ENCODE measurements around the gene SOCS6. TPM values are rescaled to one million over a fixed set of nuclear protein-coding genes. Genes with fewer than 3 reads are reported as not detected.
A peak's percentile ranks its signal among the peaks of the same experiment; 100 is the strongest.

SOCS6 gene
- total RNA-seq, 6 donors from 2014 or later: 11.0 to 29.2 (median 19.8) TPM

DNA sequence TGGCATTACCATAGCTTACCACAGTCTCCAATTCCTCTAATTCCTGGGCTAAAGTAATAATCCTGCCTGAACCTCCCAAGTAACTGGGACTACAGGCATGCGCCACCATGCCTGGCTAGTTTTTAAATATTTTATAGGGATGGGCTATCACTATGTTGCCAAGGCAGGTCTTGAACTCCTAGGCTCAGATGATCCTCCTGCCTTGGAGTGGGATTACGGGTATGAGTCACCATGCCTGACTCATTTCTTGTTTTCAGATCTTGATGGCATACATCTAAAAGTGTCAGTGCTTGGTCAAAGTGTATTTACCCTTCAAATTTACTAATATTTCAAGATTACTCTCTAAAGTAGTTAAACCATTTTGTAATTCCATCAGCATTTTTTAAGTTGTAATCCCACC lies 9.4 kb upstream of the SOCS6 start:
- 84 to 85% methylated on average over 2 of the region's 2 CpGs for WGBS, 2 donors
- Histone ChIP-seq H3K27ac (no peak overlapping the region), H3K4me1 (no peaks in the 10 kb centered on the region), H3K4me3 (no peak overlapping the region), H3K36me3 (no peaks in the 10 kb centered on the region), H3K9me3 (no peaks in the 10 kb centered on the region), H3K27me3 (no peaks in the 10 kb centered on the region)
- ATAC-seq (ENCODE audit: low FRiP score in 2 of 2) (no peak), DNase-seq (no peak)
- no peak for TF ChIP-seq CTCF (IDR thresholded peaks at IDR 0.05)
- no peak for TF ChIP-seq POLR2AphosphoS5 (IDR thresholded peaks at IDR 0.05)
- TF ChIP-seq EP300 (IDR thresholded peaks at IDR 0.05): no peak
- no peak for TF ChIP-seq POLR2A (IDR thresholded peaks at IDR 0.05)

DNA sequence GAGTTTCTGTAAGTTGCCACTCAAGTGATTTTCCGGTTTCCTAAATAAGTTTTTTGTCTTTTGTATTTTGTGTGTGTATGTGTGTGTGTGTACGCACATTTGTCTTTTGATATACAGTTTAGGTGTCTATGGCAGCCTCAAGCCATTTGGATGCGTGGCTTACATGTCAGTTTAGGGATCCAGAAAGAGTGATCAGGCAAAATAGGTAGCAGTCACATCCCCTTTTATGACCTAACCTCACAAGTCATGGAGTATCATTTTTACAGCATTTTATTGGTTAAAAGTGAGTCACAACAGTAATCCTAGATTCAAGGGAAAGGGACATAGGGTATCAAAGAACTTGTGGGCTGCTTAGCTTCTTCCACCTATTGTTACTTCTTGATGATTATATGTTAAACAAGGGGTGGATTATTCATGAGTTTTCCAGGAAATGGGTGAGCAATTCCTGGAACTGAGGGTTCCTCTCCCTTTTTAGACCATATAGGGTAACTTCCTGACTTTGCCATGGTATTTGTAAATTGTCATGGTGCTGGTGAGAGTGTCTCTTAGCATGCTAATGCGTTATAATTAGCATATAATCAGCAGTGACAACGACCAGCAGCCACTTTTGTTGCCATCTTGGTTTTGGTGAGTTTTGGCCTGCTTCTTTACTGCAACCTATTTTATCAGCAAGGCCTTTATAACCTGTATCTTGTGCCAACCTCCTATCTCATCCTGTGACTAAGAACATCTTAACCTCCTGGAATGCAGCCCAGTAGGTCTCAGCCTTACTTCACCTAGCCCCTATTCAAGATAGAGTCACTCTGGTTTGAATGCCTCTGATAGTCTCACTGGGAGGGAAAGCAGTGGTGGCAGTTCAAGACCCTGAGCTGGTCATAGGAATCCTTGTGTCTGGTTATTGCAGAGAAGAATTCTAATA lies 8.6 kb upstream of the SOCS6 start:
- no peaks in the 10 kb centered on the region for H3K36me3 ChIP-seq
- no peak overlapping the region for H3K4me3 ChIP-seq
- H3K9me3 ChIP-seq: no peaks in the 10 kb centered on the region
- TF ChIP-seq POLR2A (IDR thresholded peaks at IDR 0.05) (no peak), CTCF (IDR thresholded peaks at IDR 0.05) (no peak), EP300 (IDR thresholded peaks at IDR 0.05) (no peak), POLR2AphosphoS5 (IDR thresholded peaks at IDR 0.05) (no peak)
- no peaks in the 10 kb centered on the region for H3K27me3 ChIP-seq
- DNase-seq: no peak
- no peaks in the 10 kb centered on the region for H3K4me1 ChIP-seq
- H3K27ac ChIP-seq: no peak overlapping the region
- ATAC-seq (ENCODE audit: low FRiP score in 2 of 2): peak in 1 of 2 donors; percentile 7
- WGBS, 2 donors: 83 to 85% methylated on average over 5 of the region's 5 CpGs

- DNase-seq (no peak), ATAC-seq (ENCODE audit: low FRiP score in 2 of 2) (peak in 1 of 2 donors; percentile 55)
- TF ChIP-seq EP300 (IDR thresholded peaks at IDR 0.05) (no peak), POLR2A (IDR thresholded peaks at IDR 0.05) (no peak), POLR2AphosphoS5 (IDR thresholded peaks at IDR 0.05) (no peak), CTCF (IDR thresholded peaks at IDR 0.05) (no peak)
- Histone ChIP-seq H3K27me3 (no peaks in the 10 kb centered on the region), H3K4me3 (no peak overlapping the region), H3K36me3 (no peaks in the 10 kb centered on the region), H3K9me3 (no peaks in the 10 kb centered on the region), H3K4me1 (peaks cover 2 to 16% (median 6%) of the 10 kb centered on the region in 4 donors), H3K27ac (peak overlapping the region in 1 of 4 donors; percentile 39)
- WGBS, 2 donors: 61 to 79% methylated on average over 2 of the region's 2 CpGs
Measured at GRCh38 chr18:70284976-70285620, 3.7 kb upstream of the SOCS6 start.

DNA sequence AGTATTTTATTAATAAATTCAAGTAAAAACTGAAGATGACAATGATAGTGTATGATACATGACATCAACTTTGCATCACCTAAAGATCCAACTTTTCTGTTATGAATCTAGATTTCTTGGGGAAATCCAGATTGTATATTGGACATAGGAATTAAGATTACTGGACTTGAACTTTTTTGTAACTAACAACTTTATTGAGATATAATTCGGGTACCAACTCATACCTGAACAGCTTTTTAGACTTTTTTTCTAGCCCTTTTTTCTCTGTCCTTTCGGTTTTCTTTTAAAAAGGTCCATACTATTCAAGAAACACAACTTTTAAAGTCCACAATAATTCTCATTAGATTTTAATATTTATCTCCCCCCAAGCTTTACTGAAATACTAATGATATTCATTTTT lies 1.1 kb upstream of the SOCS6 start:
- Histone ChIP-seq H3K36me3 (no peaks in the 10 kb centered on the region), H3K4me1 (peaks cover 12 to 36% (median 26%) of the 10 kb centered on the region in 4 donors), H3K4me3 (peak overlapping the region in 1 of 4 donors; percentile 82), H3K27me3 (no peaks in the 10 kb centered on the region), H3K9me3 (no peaks in the 10 kb centered on the region), H3K27ac (peak overlapping the region in 1 of 4 donors; percentile 81)
- WGBS, 2 donors: 93 to 97% methylated on average over 2 of the region's 2 CpGs
- DNase-seq (no peak), ATAC-seq (ENCODE audit: low FRiP score in 2 of 2) (no peak)
- TF ChIP-seq EP300 (IDR thresholded peaks at IDR 0.05): no peak
- TF ChIP-seq POLR2AphosphoS5 (IDR thresholded peaks at IDR 0.05): no peak
- TF ChIP-seq POLR2A (IDR thresholded peaks at IDR 0.05): no peak
- no peak for TF ChIP-seq CTCF (IDR thresholded peaks at IDR 0.05)
